AG04450 (cell line): ENCODE data around the gene CXCL10. TPM values are rescaled to one million over a fixed set of nuclear protein-coding genes. Genes with fewer than 3 reads are reported as not detected.

Experiments used
- CTCF ChIA-PET: fragments of 300-600, 350-600 bp; formaldehyde crosslinking; extraction: SDS; loops from one replicate; lab custom pipeline; 2022; ENCODE audit warnings: antibody characterized with exemption, inconsistent platforms; lab: Charles Lee
- POLR2A ChIA-PET: fragments of 350-600 bp; formaldehyde crosslinking; extraction: SDS; loops from one replicate; lab custom pipeline; 2021; ENCODE audit warnings: antibody characterized with exemption, inconsistent platforms; lab: Yijun Ruan, JAX
- DNase-seq: peaks from one replicate; pipeline ENCODE4 v3.0.0-alpha.2; 2011; ENCODE audit warnings: low read depth, low spot score
- H3K27ac ChIP-seq: one replicate; pipeline ENCODE4 v1.5.1; 2012; ENCODE audit warnings: low read depth, low read length, control low read depth
- H3K27me3 ChIP-seq: one replicate; pipeline ENCODE4 v1.6.0; 2012; ENCODE audit warnings: low read length; ENCODE audit not compliant: control insufficient read depth, insufficient read depth
- H3K4me3 ChIP-seq: 2 replicates; pipeline ENCODE4 v1.5.1; 2011; ENCODE audit warnings: mild to moderate bottlenecking, low read depth, low read length, control low read depth
- H3K9me3 ChIP-seq: 2 replicates; pipeline ENCODE4 v1.5.1; 2012; ENCODE audit warnings: low read length; ENCODE audit not compliant: control insufficient read depth, insufficient read depth
- polyA plus RNA-seq: library from polyadenylated mRNA; depleted of rRNA; stranded (reverse); fragments of >200 nt; gene quantifications from 2 replicates; pipeline ENCODE4 v1.2.3, GENCODE V29; 2011
- TF ChIP-seq, protein P1 (sequence below): IDR thresholded peaks from 2 replicates; pipeline ENCODE4 v1.5.1; 2011; ENCODE audit warnings: low read depth, low read length, control low read depth, inconsistent platforms

The CXCL10 gene
- polyA plus RNA-seq, 1 experiment, result 3.0 TPM

- ChIA-PET CTCF (interaction anchor here (0.7 to 2.9 kb wide), 2 partner anchors 15 to 691 kb away, joined by 8 to 20 read pairs; no protein-coding TSS in a partner anchor), POLR2A (no interaction called here)
- TF ChIP-seq, protein P1, sequence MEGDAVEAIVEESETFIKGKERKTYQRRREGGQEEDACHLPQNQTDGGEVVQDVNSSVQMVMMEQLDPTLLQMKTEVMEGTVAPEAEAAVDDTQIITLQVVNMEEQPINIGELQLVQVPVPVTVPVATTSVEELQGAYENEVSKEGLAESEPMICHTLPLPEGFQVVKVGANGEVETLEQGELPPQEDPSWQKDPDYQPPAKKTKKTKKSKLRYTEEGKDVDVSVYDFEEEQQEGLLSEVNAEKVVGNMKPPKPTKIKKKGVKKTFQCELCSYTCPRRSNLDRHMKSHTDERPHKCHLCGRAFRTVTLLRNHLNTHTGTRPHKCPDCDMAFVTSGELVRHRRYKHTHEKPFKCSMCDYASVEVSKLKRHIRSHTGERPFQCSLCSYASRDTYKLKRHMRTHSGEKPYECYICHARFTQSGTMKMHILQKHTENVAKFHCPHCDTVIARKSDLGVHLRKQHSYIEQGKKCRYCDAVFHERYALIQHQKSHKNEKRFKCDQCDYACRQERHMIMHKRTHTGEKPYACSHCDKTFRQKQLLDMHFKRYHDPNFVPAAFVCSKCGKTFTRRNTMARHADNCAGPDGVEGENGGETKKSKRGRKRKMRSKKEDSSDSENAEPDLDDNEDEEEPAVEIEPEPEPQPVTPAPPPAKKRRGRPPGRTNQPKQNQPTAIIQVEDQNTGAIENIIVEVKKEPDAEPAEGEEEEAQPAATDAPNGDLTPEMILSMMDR, result no peak
- DNase-seq, result no peak
- H3K4me3 ChIP-seq, result no peak overlapping the region
- no peak overlapping the region for H3K27ac ChIP-seq
- H3K27me3 ChIP-seq, result no peaks in the 10 kb centered on the region
- H3K9me3 ChIP-seq, result peaks cover 4% of the 10 kb centered on the region; the same call in 1 of the 2 replicates
Observed at GRCh38 chr4:76010576-76010975, 12.7 kb downstream of the CXCL10 start.

DNA sequence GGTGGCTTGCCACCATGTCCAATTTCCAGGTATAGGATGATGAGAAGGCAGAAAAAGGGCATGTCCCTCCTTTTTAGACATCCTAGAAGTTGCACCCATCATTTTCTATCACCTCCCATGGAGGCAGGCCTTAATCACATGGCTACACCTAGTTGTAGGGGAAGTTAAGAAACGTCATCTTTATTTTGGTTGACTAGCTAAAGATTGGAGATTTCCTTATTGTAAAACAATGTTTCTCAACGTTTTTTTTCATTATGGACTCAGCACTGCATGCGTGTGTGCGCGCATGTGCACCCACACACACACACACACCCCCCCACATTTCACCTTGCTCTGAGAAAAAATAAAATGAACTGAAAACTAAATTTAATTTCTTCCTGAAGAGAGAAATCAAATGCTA lies 14.0 kb downstream of the CXCL10 start:
- ChIA-PET CTCF (interaction anchor here (0.9 to 2.9 kb wide), 4 partner anchors 9 to 78 kb away, joined by 3 to 20 read pairs (median 4); no protein-coding TSS in a partner anchor), POLR2A (interaction anchor here (0.6 kb wide), 1 partner anchor 19 kb away, joined by 3 read pairs; the partner anchor contains the start of gene SDAD1)
- no peak for DNase-seq
- no peak overlapping the region for H3K4me3 ChIP-seq
- H3K27ac ChIP-seq, result no peak overlapping the region
- TF ChIP-seq, protein P1, result no peak
- no peaks in the 10 kb centered on the region for H3K27me3 ChIP-seq
- peaks cover 4% of the 10 kb centered on the region; the same call in 1 of the 2 replicates for H3K9me3 ChIP-seq

GRCh38 chr4:76007089-76007862 lies 16.0 kb downstream of the CXCL10 start, which contains the start of gene CXCL9:
CXCL9 (minus strand) TSS chr4:76007509; CDS start chr4:76007449, 60 bp downstream.
- Histone ChIP-seq H3K27me3 (no peaks in the 10 kb centered on the region), H3K4me3 (no peak within 1 kb of the TSS), H3K9me3 (peaks cover 4% of the 10 kb centered on the region; the same call in 1 of the 2 replicates), H3K27ac (no peak within 1 kb of the TSS)
- TF ChIP-seq, protein P1, result no peak
- no peak for DNase-seq
- POLR2A ChIA-PET, result no interaction called here
- CTCF ChIA-PET, result interaction anchor here (0.6 to 2.8 kb wide), 2 partner anchors 11 to 113 kb away, joined by 8 to 16 read pairs; no protein-coding TSS in a partner anchor

DNA sequence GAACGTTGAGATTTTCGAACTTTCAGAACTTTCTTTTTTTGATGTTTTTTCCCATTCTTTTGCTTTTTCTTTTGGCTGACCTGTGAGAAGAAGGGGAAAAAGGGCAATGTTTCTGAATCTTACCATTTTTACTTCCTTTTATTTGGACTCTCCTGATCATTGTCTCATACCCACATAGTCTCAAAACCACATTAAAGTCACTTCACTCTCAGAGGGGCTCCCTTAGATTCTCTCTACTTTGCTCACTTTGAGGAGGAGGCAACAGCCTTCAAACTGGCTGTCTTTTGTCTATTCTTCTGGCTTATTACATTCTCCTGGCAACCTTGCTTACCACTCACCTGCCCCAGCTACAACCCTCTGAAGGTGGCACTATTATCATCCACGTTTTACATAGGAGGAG lies 19.7 kb downstream of the CXCL10 start:
- no peak overlapping the region for H3K4me3 ChIP-seq
- no peaks in the 10 kb centered on the region for H3K9me3 ChIP-seq
- ChIA-PET CTCF (interaction anchor here (1.8 kb wide), 1 partner anchor 8 kb away, joined by 5 read pairs; no protein-coding TSS in a partner anchor), POLR2A (no interaction called here)
- TF ChIP-seq, protein P1, result no peak
- H3K27ac ChIP-seq, result no peak overlapping the region
- no peaks in the 10 kb centered on the region for H3K27me3 ChIP-seq
- no peak for DNase-seq

DNA sequence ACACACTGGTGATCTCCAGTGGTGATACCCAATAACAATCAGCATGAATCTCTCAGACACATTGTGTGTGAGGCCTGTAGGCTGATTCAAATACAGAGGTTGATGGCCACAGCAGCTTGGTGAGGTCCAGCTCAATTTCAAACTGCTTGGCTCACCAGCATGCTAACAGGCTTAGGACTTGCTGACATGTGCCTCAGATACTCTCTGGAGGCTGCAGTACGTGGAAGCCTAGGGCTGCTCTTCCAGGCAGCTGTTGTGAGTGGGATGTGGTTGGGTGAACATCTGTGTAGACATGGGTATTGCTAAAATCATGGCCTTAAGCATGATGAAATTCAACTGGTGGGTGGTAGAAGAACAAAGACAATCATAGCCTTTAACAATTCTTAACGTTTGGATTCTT lies 20.3 kb downstream of the CXCL10 start:
- DNase-seq, result no peak
- Histone ChIP-seq H3K9me3 (no peaks in the 10 kb centered on the region), H3K27ac (no peak overlapping the region), H3K27me3 (no peaks in the 10 kb centered on the region), H3K4me3 (no peak overlapping the region)
- TF ChIP-seq, protein P1, result no peak
- CTCF ChIA-PET, result interaction anchor here (0.7 to 1.0 kb wide), 2 partner anchors 58 to 64 kb away, joined by 3 to 4 read pairs; no protein-coding TSS in a partner anchor
- POLR2A ChIA-PET, result no interaction called here
